HEK293 (cell line): ENCODE data around the gene PSMD13.

Experiments used
- CTCF ChIA-PET: fragments of 350-600 bp; formaldehyde crosslinking; extraction: SDS; loops from one replicate; lab custom pipeline; 2021; ENCODE audit warnings: antibody characterized with exemption; lab: Yijun Ruan, JAX
- POLR2A ChIA-PET: fragments of 300-600 bp; formaldehyde crosslinking; extraction: SDS; loops from one replicate; lab custom pipeline; 2020; ENCODE audit warnings: antibody characterized with exemption, inconsistent platforms; lab: Yijun Ruan, JAX
- H3K27ac ChIP-seq: fragments of 200-500 bp; sonication (Bioruptor generic); 2 replicates; pipeline ENCODE4 v1.5.1; 2014; ENCODE audit warnings: low read depth, low read length, control low read depth, inconsistent platforms; ENCODE audit errors: extremely low read depth
- H3K36me3 ChIP-seq, 2 experiments: fragments of 200-500 bp in 1 of 2; sonication (Bioruptor generic) in 1 of 2; 1 replicate in 1 of 2; 2 replicates in 1 of 2; pipeline ENCODE4 v1.5.1; 2014 to 2017; ENCODE audit warnings: inconsistent platforms in 2 of 2, low read length in 2 of 2; ENCODE audit not compliant: control insufficient read depth in 2 of 2, insufficient read depth in 1 of 2
- H3K4me1 ChIP-seq: fragments of 200-500 bp; sonication (Bioruptor generic); 2 replicates; pipeline ENCODE4 v1.5.1; 2014; ENCODE audit warnings: mild to moderate bottlenecking, low read length, inconsistent platforms; ENCODE audit not compliant: control insufficient read depth, insufficient read depth
- H3K4me3 ChIP-seq: 2 replicates; pipeline ENCODE4 v1.5.1; 2011; ENCODE audit warnings: low read depth, mild to moderate bottlenecking, control low read depth, low read length, moderate library complexity
- H3K9me3 ChIP-seq: fragments of 200-500 bp; sonication (Bioruptor generic); 2 replicates; pipeline ENCODE4 v1.5.1; 2014; ENCODE audit warnings: low read depth, low read length, inconsistent platforms; ENCODE audit not compliant: control insufficient read depth, insufficient read depth
- AEBP2 ChIP-seq: fragments of 450-650 bp; formaldehyde crosslinking; IDR thresholded peaks from 2 replicates; pipeline ENCODE4 v1.5.1; 2016; ENCODE audit warnings: missing biosample characterization, missing genetic modification characterization, borderline replicate concordance
- HOXD13 ChIP-seq: sonication (generic); formaldehyde crosslinking; IDR thresholded peaks from 2 replicates; pipeline ENCODE4 v1.8.0; 2022; ENCODE audit warnings: missing genetic modification reagents, borderline replicate concordance
- MYNN ChIP-seq: fragments of 450-650 bp; formaldehyde crosslinking; IDR thresholded peaks from 2 replicates; pipeline ENCODE4 v1.5.1; 2016; ENCODE audit warnings: missing biosample characterization, missing genetic modification characterization, borderline replicate concordance
- REST ChIP-seq: fragments of 450-650 bp; formaldehyde crosslinking; IDR thresholded peaks from 2 replicates; pipeline ENCODE4 v1.5.1; 2016; ENCODE audit warnings: missing biosample characterization, missing genetic modification characterization
- SCRT2 ChIP-seq: fragments of 450-650 bp; formaldehyde crosslinking; IDR thresholded peaks from 2 replicates; pipeline ENCODE4 v1.5.1; 2016; ENCODE audit warnings: missing biosample characterization, missing genetic modification characterization
- SP3 ChIP-seq: fragments of 450-650 bp; formaldehyde crosslinking; IDR thresholded peaks from 2 replicates; pipeline ENCODE4 v1.5.1; 2016; ENCODE audit warnings: missing biosample characterization, missing genetic modification characterization
- WT1 ChIP-seq: fragments of 450-650 bp; formaldehyde crosslinking; IDR thresholded peaks from 2 replicates; pipeline ENCODE4 v1.5.1; 2016; ENCODE audit warnings: missing biosample characterization, missing genetic modification characterization
- YY2 ChIP-seq: fragments of 450-650 bp; formaldehyde crosslinking; IDR thresholded peaks from 2 replicates; pipeline ENCODE4 v1.5.1; 2016; ENCODE audit warnings: missing biosample characterization, missing genetic modification characterization
- ZBTB11 ChIP-seq: fragments of 450-650 bp; formaldehyde crosslinking; conservative IDR thresholded peaks from 2 replicates; pipeline ENCODE4 v1.5.1; 2016; ENCODE audit warnings: low read depth, missing biosample characterization, missing genetic modification characterization
- ZBTB17 ChIP-seq: fragments of 450-650 bp; formaldehyde crosslinking; IDR thresholded peaks from 2 replicates; pipeline ENCODE4 v1.5.1; 2016; ENCODE audit warnings: missing biosample characterization, missing genetic modification characterization
- ZBTB8A ChIP-seq: fragments of 450-650 bp; formaldehyde crosslinking; IDR thresholded peaks from 2 replicates; pipeline ENCODE4 v1.5.1; 2016; ENCODE audit warnings: missing biosample characterization, missing genetic modification characterization
- ZEB2 ChIP-seq: fragments of 450-650 bp; formaldehyde crosslinking; IDR thresholded peaks from 2 replicates; pipeline ENCODE4 v1.5.1; 2016; ENCODE audit warnings: missing biosample characterization, missing genetic modification characterization
- ZFP69B ChIP-seq: fragments of 450-650 bp; formaldehyde crosslinking; IDR thresholded peaks from 2 replicates; pipeline ENCODE4 v1.5.1; 2016; ENCODE audit warnings: missing biosample characterization, missing genetic modification characterization
- ZIC2 ChIP-seq: fragments of 450-650 bp; formaldehyde crosslinking; IDR thresholded peaks from 2 replicates; pipeline ENCODE4 v1.5.1; 2016; ENCODE audit warnings: missing biosample characterization, missing genetic modification characterization
- ZNF341 ChIP-seq: fragments of 450-650 bp; formaldehyde crosslinking; IDR thresholded peaks from 2 replicates; pipeline ENCODE4; 2016; ENCODE audit warnings: low read depth, missing biosample characterization, missing genetic modification characterization
- ZNF48 ChIP-seq: fragments of 450-650 bp; formaldehyde crosslinking; IDR thresholded peaks from 2 replicates; pipeline ENCODE4 v1.5.1; 2016; ENCODE audit warnings: missing biosample characterization, missing genetic modification characterization
- ZNF501 ChIP-seq: fragments of 450-650 bp; formaldehyde crosslinking; IDR thresholded peaks from 2 replicates; pipeline ENCODE4 v1.5.1; 2016; ENCODE audit warnings: missing biosample characterization, missing genetic modification characterization
- ZNF596 ChIP-seq: fragments of 450-650 bp; IDR thresholded peaks from 2 replicates; pipeline ENCODE4 v1.5.0; 2018; ENCODE audit warnings: missing biosample characterization, mild to moderate bottlenecking, missing genetic modification characterization, moderate library complexity
- ZNF623 ChIP-seq: fragments of 450-650 bp; formaldehyde crosslinking; IDR thresholded peaks from 2 replicates; pipeline ENCODE4 v1.5.1; 2016; ENCODE audit warnings: missing biosample characterization, missing genetic modification characterization
- ZNF629 ChIP-seq: fragments of 450-650 bp; formaldehyde crosslinking; IDR thresholded peaks from 2 replicates; pipeline ENCODE4 v1.5.1; 2017; ENCODE audit warnings: missing biosample characterization, missing genetic modification characterization
- ZNF664 ChIP-seq: fragments of 450-650 bp; formaldehyde crosslinking; IDR thresholded peaks from 2 replicates; pipeline ENCODE4 v1.5.1; 2016; ENCODE audit warnings: missing biosample characterization, missing genetic modification characterization
- ZNF747 ChIP-seq: fragments of 450-650 bp; formaldehyde crosslinking; IDR thresholded peaks from 2 replicates; pipeline ENCODE4 v1.5.1; 2016; ENCODE audit warnings: missing biosample characterization, missing genetic modification characterization
- ZNF792 ChIP-seq: fragments of 450-650 bp; formaldehyde crosslinking; IDR thresholded peaks from 2 replicates; pipeline ENCODE4 v1.5.1; 2016; ENCODE audit warnings: missing biosample characterization, missing genetic modification characterization
- ZSCAN18 ChIP-seq: fragments of 450-650 bp; formaldehyde crosslinking; IDR thresholded peaks from 2 replicates; pipeline ENCODE4 v1.5.1; 2016; ENCODE audit warnings: missing biosample characterization, missing genetic modification characterization
- ZSCAN23 ChIP-seq: fragments of 450-650 bp; formaldehyde crosslinking; IDR thresholded peaks from 2 replicates; pipeline ENCODE4 v1.5.1; 2016; ENCODE audit warnings: missing biosample characterization, missing genetic modification characterization

The PSMD13 gene

GRCh38 chr11:206526-207207 is 30.1 kb upstream of the PSMD13 start (continued):
- no peak for TF ChIP-seq REST (tag by site-specific recombination)
- no peak for TF ChIP-seq ZNF501
- no peak for TF ChIP-seq ZNF341 (tag by site-specific recombination)
- TF ChIP-seq SCRT2 (tag by site-specific recombination): peak; percentile 61
- TF ChIP-seq MYNN (tag by site-specific recombination): peak; percentile 12; the same call in 1 of the 2 replicates
- TF ChIP-seq ZNF664 (tag by site-specific recombination): no peak
- peak; percentile 74 for TF ChIP-seq ZBTB17
- no peak for TF ChIP-seq ZSCAN18
- no peak for TF ChIP-seq ZNF596 (tag by site-specific recombination)
- TF ChIP-seq ZNF48 (tag by site-specific recombination): no peak

GRCh38 chr11:207208-207862 is 29.4 kb upstream of the PSMD13 start, which contains the start of the genes BET1L and RIC8A:
BET1L (minus strand) TSS chr11:207399; CDS start chr11:207321, 78 bp downstream.
RIC8A (plus strand) TSS chr11:207708; CDS start chr11:208855, 1,147 bp downstream.
- H3K4me1 ChIP-seq: no peaks in the 10 kb centered on the region
- CTCF ChIA-PET: interaction anchor here (0.8 to 1.9 kb wide), 2 partner anchors 43 to 145 kb away, joined by 3 to 7 read pairs; no protein-coding TSS in a partner anchor
- H3K27ac ChIP-seq: peak within 1 kb of the TSS; percentile 63
- POLR2A ChIA-PET: interaction anchor here (0.5 to 2.5 kb wide), 26 partner anchors 9 to 612 kb away, joined by 3 to 22 read pairs (median 4); partner anchors contain the start of genes PHRF1, PSMD13, RNH1 and TALDO1
- H3K36me3 ChIP-seq: peaks cover 0 to 62% of the 10 kb centered on the region in 2 experiments; a peak in 1 of 3 replicates
- H3K9me3 ChIP-seq: no peaks in the 10 kb centered on the region
- H3K4me3 ChIP-seq: peak within 1 kb of the TSS; percentile 83
- TF ChIP-seq SP3 (tag by site-specific recombination) (peak; percentile 91), ZBTB8A (tag by site-specific recombination) (peak; percentile 86), AEBP2 (no peak), HOXD13 (CRISPR knock-in tag) (no peak), ZNF629 (tag by site-specific recombination) (peak; percentile 79; the same call in 1 of the 2 replicates), YY2 (peak; percentile 45; the same call in 1 of the 2 replicates), ZFP69B (tag by site-specific recombination) (0 out of 2 replicates have a peak, but pooled peaks have one; percentile 28), ZBTB11 (tag by site-specific recombination) (peak; percentile 97), ZSCAN23 (tag by site-specific recombination) (no peak), ZIC2 (tag by site-specific recombination) (no peak), ZNF792 (tag by site-specific recombination) (no peak), ZEB2 (tag by site-specific recombination) (0 out of 2 replicates have a peak, but pooled peaks have one; percentile 31), ZNF747 (tag by site-specific recombination) (no peak), ZNF623 (tag by site-specific recombination) (no peak), WT1 (tag by site-specific recombination) (no peak)
